Measurements from ENCODE around the gene FRMD4B.

Gene FRMD4B

GRCh38 chr3:69182588-69183316 lies 203.1 kb downstream of the FRMD4B start:
- DNase-seq = no peak
- no peak for TF ChIP-seq POLR2A (IDR thresholded peaks at IDR 0.05; ENCODE audit: low read length)
- no peak for TF ChIP-seq GATA1 (IDR thresholded peaks at IDR 0.05; ENCODE audit: low read depth, low read length)

- DNase-seq = no peak
- TF ChIP-seq GATA1 (IDR thresholded peaks at IDR 0.05; ENCODE audit: low read depth, low read length) (no peak), POLR2A (IDR thresholded peaks at IDR 0.05; ENCODE audit: low read length) (no peak)
Measured at GRCh38 chr3:69181592-69182211, 204.2 kb downstream of the FRMD4B start.

- no peak for TF ChIP-seq POLR2A (IDR thresholded peaks at IDR 0.05; ENCODE audit: low read length)
- TF ChIP-seq GATA1 (IDR thresholded peaks at IDR 0.05; ENCODE audit: low read depth, low read length) = no peak
- DNase-seq = no peak
Measured at GRCh38 chr3:69180869-69181591, 204.9 kb downstream of the FRMD4B start.

GRCh38 chr3:69179740-69180372 lies 206.0 kb downstream of the FRMD4B start:
- no peak for DNase-seq
- TF ChIP-seq POLR2A (IDR thresholded peaks at IDR 0.05; ENCODE audit: low read length) = no peak
- no peak for TF ChIP-seq GATA1 (IDR thresholded peaks at IDR 0.05; ENCODE audit: low read depth, low read length)

GRCh38 chr3:69178838-69179739 lies 206.8 kb downstream of the FRMD4B start:
- TF ChIP-seq GATA1 (IDR thresholded peaks at IDR 0.05; ENCODE audit: low read depth, low read length) (no peak), POLR2A (IDR thresholded peaks at IDR 0.05; ENCODE audit: low read length) (no peak)
- no peak for DNase-seq

GRCh38 chr3:69178082-69178481 lies 207.8 kb downstream of the FRMD4B start:
- TF ChIP-seq POLR2A (IDR thresholded peaks at IDR 0.05; ENCODE audit: low read length) (no peak), GATA1 (IDR thresholded peaks at IDR 0.05; ENCODE audit: low read depth, low read length) (no peak)
- no peak for DNase-seq

GRCh38 chr3:69174871-69175737 lies 210.8 kb downstream of the FRMD4B start:
- no peak for DNase-seq
- TF ChIP-seq POLR2A (IDR thresholded peaks at IDR 0.05; ENCODE audit: low read length) (no peak), GATA1 (IDR thresholded peaks at IDR 0.05; ENCODE audit: low read depth, low read length) (no peak)

- no peak for DNase-seq
- TF ChIP-seq GATA1 (IDR thresholded peaks at IDR 0.05; ENCODE audit: low read depth, low read length) (no peak), POLR2A (IDR thresholded peaks at IDR 0.05; ENCODE audit: low read length) (no peak)
Measured at GRCh38 chr3:69174445-69174844, 211.4 kb downstream of the FRMD4B start.

- no peak for TF ChIP-seq POLR2A (IDR thresholded peaks at IDR 0.05; ENCODE audit: low read length)
- TF ChIP-seq GATA1 (IDR thresholded peaks at IDR 0.05; ENCODE audit: low read depth, low read length) = no peak
- no peak for DNase-seq
Measured at GRCh38 chr3:69172058-69172457, 213.8 kb downstream of the FRMD4B start.

GRCh38 chr3:69166446-69166845 lies 219.4 kb downstream of the FRMD4B start:
- no peak for DNase-seq
- TF ChIP-seq GATA1 (IDR thresholded peaks at IDR 0.05; ENCODE audit: low read depth, low read length) (no peak), POLR2A (IDR thresholded peaks at IDR 0.05; ENCODE audit: low read length) (no peak)

GRCh38 chr3:69165744-69166143 lies 220.1 kb downstream of the FRMD4B start:
- TF ChIP-seq POLR2A (IDR thresholded peaks at IDR 0.05; ENCODE audit: low read length) (no peak), GATA1 (IDR thresholded peaks at IDR 0.05; ENCODE audit: low read depth, low read length) (no peak)

GRCh38 chr3:69164296-69164695 lies 221.6 kb downstream of the FRMD4B start:
- DNase-seq = no peak
- TF ChIP-seq GATA1 (IDR thresholded peaks at IDR 0.05; ENCODE audit: low read depth, low read length) = no peak
- TF ChIP-seq POLR2A (IDR thresholded peaks at IDR 0.05; ENCODE audit: low read length) = no peak

More at GRCh38 chr3:69165744-69166143, 220.1 kb downstream of the FRMD4B start:
- no peak for DNase-seq

Measured in erythroblast (primary cell).